K562 (cell line): ENCODE results near the gene KIAA0319L.

ENCODE experiments used
- GTF2F1 ChIP-seq: IDR thresholded peaks from 2 replicates; pipeline ENCODE4 v1.6.1; 2011; ENCODE audit warnings: low read depth, low read length, improper control_type of control experiment
- HNRNPUL1 ChIP-seq: fragments of 200-400 bp; formaldehyde crosslinking; IDR thresholded peaks from 2 replicates; pipeline ENCODE4 v1.6.1; 2017; ENCODE audit warnings: low read length
- MAFK ChIP-seq: IDR thresholded peaks from 2 replicates; pipeline ENCODE4 v1.6.1; 2011; ENCODE audit warnings: low read length, improper control_type of control experiment
- NFRKB ChIP-seq: fragments of 450-650 bp; IDR thresholded peaks from 2 replicates; pipeline ENCODE4 v1.6.1; 2016; ENCODE audit warnings: low read depth
- PHB2 ChIP-seq: fragments of 450-650 bp; IDR thresholded peaks from 2 replicates; pipeline ENCODE4 v1.6.1; 2017; ENCODE audit warnings: low read depth
- POU5F1 ChIP-seq: fragments of 150-350 bp; IDR thresholded peaks from 2 replicates; pipeline ENCODE4 v1.6.1; 2014; ENCODE audit warnings: borderline replicate concordance, low read length, low read depth, mild to moderate bottlenecking; ENCODE audit not compliant: partially characterized antibody
- SRF ChIP-seq, 2 experiments: fragments of 250-450, 450-650 bp in 1 of 2; sonication (Bioruptor Pico) in 1 of 2; sonication (generic) in 1 of 2; formaldehyde crosslinking; IDR thresholded peaks; 2 replicates each; pipeline versions ENCODE4 v1.5.0 to v1.5.1; 2020 to 2022; ENCODE audit warnings: mild to moderate bottlenecking in 1 of 2, missing genetic modification reagents in 1 of 2
- TOE1 ChIP-seq, 2 experiments: fragments of 450-650 bp in 1 of 2; sonication (generic) in 1 of 2; formaldehyde crosslinking in 1 of 2; IDR thresholded peaks; 2 replicates each; pipeline versions ENCODE4 v1.7.1 to v1.8.0; 2016 to 2022; ENCODE audit warnings: borderline replicate concordance in 2 of 2, mild to moderate bottlenecking in 2 of 2, antibody characterized with exemption in 1 of 2, inconsistent platforms in 1 of 2, low read depth in 1 of 2, missing genetic modification reagents in 1 of 2, moderate library complexity in 1 of 2
- ZNF24 ChIP-seq: fragments of 450-650 bp; IDR thresholded peaks from 2 replicates; pipeline ENCODE4 v1.6.1; 2016
- TF ChIP-seq, protein P1 (sequence below): sonication (generic); formaldehyde crosslinking; IDR thresholded peaks from 2 replicates; pipeline ENCODE4 v1.8.0; 2023; ENCODE audit warnings: mild to moderate bottlenecking, missing genetic modification reagents
- TF ChIP-seq, protein P2 (sequence below), 3 experiments: IDR thresholded peaks in 2 of 3; conservative IDR thresholded peaks in 1 of 3; 2 replicates each; pipeline ENCODE4 v1.5.1; 2011 to 2012; ENCODE audit warnings: low read length in 3 of 3, mild to moderate bottlenecking in 3 of 3, control low read depth in 2 of 3, improper control_type of control experiment in 1 of 3, inconsistent platforms in 1 of 3, low read depth in 1 of 3, mixed read lengths in 1 of 3, moderate library complexity in 1 of 3; ENCODE audit not compliant: insufficient read depth in 2 of 3
- TF ChIP-seq, protein P3 (sequence below), 2 experiments: IDR thresholded peaks; 2 replicates each; pipeline ENCODE4 v1.6.1; 2012; ENCODE audit warnings: improper control_type of control experiment in 2 of 2, low read depth in 2 of 2, low read length in 2 of 2, borderline replicate concordance in 1 of 2
- TF ChIP-seq, protein P4 (sequence below): sonication (generic); formaldehyde crosslinking; IDR thresholded peaks from 2 replicates; pipeline ENCODE4 v1.8.1; 2023; ENCODE audit warnings: mild to moderate bottlenecking, missing genetic modification reagents

DNA sequence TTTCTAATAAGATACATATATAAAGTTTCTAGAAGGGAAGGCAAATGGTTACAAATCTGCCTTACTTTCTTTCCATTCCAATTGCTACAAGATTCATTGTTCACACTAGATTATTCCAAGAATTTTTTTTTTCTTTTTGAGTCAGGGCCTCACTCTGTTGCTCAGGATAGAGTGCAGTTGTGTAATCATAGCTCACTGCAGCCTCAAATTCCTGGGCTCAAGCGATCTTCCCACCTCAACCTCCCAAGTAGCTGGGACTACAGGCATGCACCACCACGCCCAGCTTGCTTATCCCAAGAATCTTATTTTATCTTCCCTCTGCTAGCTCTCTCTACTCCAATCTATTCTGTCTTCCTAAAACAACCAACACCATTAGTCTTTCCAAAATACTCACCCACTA lies 81.8 kb downstream of the KIAA0319L start:
- no peak for TF ChIP-seq POU5F1
- TF ChIP-seq HNRNPUL1, result no peak
- TF ChIP-seq PHB2, result no peak
- no peak for TF ChIP-seq SRF (CRISPR knock-in tag; IDR thresholded peaks at IDR 0.05)
- no peak for TF ChIP-seq MAFK
- TF ChIP-seq, protein P1, sequence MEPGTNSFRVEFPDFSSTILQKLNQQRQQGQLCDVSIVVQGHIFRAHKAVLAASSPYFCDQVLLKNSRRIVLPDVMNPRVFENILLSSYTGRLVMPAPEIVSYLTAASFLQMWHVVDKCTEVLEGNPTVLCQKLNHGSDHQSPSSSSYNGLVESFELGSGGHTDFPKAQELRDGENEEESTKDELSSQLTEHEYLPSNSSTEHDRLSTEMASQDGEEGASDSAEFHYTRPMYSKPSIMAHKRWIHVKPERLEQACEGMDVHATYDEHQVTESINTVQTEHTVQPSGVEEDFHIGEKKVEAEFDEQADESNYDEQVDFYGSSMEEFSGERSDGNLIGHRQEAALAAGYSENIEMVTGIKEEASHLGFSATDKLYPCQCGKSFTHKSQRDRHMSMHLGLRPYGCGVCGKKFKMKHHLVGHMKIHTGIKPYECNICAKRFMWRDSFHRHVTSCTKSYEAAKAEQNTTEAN, result no peak
- TF ChIP-seq GTF2F1, result no peak
- TF ChIP-seq, protein P2, sequence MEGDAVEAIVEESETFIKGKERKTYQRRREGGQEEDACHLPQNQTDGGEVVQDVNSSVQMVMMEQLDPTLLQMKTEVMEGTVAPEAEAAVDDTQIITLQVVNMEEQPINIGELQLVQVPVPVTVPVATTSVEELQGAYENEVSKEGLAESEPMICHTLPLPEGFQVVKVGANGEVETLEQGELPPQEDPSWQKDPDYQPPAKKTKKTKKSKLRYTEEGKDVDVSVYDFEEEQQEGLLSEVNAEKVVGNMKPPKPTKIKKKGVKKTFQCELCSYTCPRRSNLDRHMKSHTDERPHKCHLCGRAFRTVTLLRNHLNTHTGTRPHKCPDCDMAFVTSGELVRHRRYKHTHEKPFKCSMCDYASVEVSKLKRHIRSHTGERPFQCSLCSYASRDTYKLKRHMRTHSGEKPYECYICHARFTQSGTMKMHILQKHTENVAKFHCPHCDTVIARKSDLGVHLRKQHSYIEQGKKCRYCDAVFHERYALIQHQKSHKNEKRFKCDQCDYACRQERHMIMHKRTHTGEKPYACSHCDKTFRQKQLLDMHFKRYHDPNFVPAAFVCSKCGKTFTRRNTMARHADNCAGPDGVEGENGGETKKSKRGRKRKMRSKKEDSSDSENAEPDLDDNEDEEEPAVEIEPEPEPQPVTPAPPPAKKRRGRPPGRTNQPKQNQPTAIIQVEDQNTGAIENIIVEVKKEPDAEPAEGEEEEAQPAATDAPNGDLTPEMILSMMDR (IDR thresholded peaks at IDR 0.05 in 2 of 3, conservative IDR thresholded peaks at IDR 0.05 in 1 of 3; ENCODE audit: insufficient read depth in 2 of 3, low read depth in 1 of 3, low read length in 3 of 3), result no peak
- TF ChIP-seq TOE1 (IDR thresholded peaks at IDR 0.05; ENCODE audit: borderline replicate concordance), result no peak
- no peak for TF ChIP-seq TOE1 (CRISPR knock-in tag; IDR thresholded peaks at IDR 0.05; ENCODE audit: borderline replicate concordance, low read depth)
- TF ChIP-seq, protein P3, sequence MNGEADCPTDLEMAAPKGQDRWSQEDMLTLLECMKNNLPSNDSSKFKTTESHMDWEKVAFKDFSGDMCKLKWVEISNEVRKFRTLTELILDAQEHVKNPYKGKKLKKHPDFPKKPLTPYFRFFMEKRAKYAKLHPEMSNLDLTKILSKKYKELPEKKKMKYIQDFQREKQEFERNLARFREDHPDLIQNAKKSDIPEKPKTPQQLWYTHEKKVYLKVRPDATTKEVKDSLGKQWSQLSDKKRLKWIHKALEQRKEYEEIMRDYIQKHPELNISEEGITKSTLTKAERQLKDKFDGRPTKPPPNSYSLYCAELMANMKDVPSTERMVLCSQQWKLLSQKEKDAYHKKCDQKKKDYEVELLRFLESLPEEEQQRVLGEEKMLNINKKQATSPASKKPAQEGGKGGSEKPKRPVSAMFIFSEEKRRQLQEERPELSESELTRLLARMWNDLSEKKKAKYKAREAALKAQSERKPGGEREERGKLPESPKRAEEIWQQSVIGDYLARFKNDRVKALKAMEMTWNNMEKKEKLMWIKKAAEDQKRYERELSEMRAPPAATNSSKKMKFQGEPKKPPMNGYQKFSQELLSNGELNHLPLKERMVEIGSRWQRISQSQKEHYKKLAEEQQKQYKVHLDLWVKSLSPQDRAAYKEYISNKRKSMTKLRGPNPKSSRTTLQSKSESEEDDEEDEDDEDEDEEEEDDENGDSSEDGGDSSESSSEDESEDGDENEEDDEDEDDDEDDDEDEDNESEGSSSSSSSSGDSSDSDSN (IDR thresholded peaks at IDR 0.05; ENCODE audit: borderline replicate concordance in 1 of 2, low read depth in 2 of 2, low read length in 2 of 2), result no peak
- no peak for TF ChIP-seq ZNF24
- TF ChIP-seq, protein P4, sequence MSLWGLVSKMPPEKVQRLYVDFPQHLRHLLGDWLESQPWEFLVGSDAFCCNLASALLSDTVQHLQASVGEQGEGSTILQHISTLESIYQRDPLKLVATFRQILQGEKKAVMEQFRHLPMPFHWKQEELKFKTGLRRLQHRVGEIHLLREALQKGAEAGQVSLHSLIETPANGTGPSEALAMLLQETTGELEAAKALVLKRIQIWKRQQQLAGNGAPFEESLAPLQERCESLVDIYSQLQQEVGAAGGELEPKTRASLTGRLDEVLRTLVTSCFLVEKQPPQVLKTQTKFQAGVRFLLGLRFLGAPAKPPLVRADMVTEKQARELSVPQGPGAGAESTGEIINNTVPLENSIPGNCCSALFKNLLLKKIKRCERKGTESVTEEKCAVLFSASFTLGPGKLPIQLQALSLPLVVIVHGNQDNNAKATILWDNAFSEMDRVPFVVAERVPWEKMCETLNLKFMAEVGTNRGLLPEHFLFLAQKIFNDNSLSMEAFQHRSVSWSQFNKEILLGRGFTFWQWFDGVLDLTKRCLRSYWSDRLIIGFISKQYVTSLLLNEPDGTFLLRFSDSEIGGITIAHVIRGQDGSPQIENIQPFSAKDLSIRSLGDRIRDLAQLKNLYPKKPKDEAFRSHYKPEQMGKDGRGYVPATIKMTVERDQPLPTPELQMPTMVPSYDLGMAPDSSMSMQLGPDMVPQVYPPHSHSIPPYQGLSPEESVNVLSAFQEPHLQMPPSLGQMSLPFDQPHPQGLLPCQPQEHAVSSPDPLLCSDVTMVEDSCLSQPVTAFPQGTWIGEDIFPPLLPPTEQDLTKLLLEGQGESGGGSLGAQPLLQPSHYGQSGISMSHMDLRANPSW (CRISPR knock-in tag), result no peak
- TF ChIP-seq NFRKB, result no peak
